ENCODE data around the gene ZCCHC24.

The ZCCHC24 gene

DNA sequence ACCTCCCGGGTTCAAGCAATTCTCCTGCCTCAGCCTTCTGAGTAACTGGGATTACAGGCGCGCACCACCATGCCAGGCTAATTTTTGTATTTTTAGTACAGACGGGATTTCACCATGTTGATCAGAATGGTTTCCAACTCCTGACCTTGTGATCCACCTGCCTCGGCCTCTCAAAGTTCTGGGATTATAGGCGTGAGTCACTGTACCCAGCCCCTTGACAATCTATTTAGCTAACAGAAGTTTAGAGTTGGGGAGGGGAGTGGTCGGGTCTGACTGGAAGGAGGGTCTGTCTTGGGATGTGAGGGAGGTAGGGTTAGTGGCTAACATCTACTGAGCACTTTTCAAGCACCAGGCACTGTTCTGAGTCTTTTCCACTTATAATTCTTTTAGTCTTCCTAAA is 27.0 kb upstream of the ZCCHC24 start:
- no peak overlapping the region for H3K27ac ChIP-seq
- no peaks in the 10 kb centered on the region for H3K9me3 ChIP-seq
- H3K4me3 ChIP-seq: no peak overlapping the region
- no peaks in the 10 kb centered on the region for H3K36me3 ChIP-seq
- peaks cover 0 to 4% (median 1%) of the 10 kb centered on the region in 4 donors for H3K4me1 ChIP-seq
- TF ChIP-seq, protein P1, sequence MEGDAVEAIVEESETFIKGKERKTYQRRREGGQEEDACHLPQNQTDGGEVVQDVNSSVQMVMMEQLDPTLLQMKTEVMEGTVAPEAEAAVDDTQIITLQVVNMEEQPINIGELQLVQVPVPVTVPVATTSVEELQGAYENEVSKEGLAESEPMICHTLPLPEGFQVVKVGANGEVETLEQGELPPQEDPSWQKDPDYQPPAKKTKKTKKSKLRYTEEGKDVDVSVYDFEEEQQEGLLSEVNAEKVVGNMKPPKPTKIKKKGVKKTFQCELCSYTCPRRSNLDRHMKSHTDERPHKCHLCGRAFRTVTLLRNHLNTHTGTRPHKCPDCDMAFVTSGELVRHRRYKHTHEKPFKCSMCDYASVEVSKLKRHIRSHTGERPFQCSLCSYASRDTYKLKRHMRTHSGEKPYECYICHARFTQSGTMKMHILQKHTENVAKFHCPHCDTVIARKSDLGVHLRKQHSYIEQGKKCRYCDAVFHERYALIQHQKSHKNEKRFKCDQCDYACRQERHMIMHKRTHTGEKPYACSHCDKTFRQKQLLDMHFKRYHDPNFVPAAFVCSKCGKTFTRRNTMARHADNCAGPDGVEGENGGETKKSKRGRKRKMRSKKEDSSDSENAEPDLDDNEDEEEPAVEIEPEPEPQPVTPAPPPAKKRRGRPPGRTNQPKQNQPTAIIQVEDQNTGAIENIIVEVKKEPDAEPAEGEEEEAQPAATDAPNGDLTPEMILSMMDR (IDR thresholded peaks at IDR 0.05): no peak
- intact Hi-C loops (cut with DNase I; ENCODE audit: low total_unique reads): no loop called here
- H3K27me3 ChIP-seq: no peaks in the 10 kb centered on the region
- DNase-seq: peak in 1 of 2 donors; percentile 11

GRCh38 chr10:79471776-79472175 is 26.4 kb upstream of the ZCCHC24 start:
- TF ChIP-seq, protein P1 (IDR thresholded peaks at IDR 0.05): no peak
- peak in 1 of 2 donors; percentile 34 for DNase-seq
- H3K4me3 ChIP-seq: no peak overlapping the region
- no peak overlapping the region for H3K27ac ChIP-seq
- H3K36me3 ChIP-seq: no peaks in the 10 kb centered on the region
- H3K27me3 ChIP-seq: no peaks in the 10 kb centered on the region
- no peaks in the 10 kb centered on the region for H3K9me3 ChIP-seq
- H3K4me1 ChIP-seq: peaks cover 0 to 7% (median 2%) of the 10 kb centered on the region in 4 donors
- intact Hi-C loops (cut with DNase I; ENCODE audit: low total_unique reads): no loop called here

GRCh38 chr10:79470096-79470495 is 24.7 kb upstream of the ZCCHC24 start:
- no peak overlapping the region for H3K4me3 ChIP-seq
- peak in 1 of 2 donors; percentile 48 for DNase-seq
- no peaks in the 10 kb centered on the region for H3K9me3 ChIP-seq
- TF ChIP-seq, protein P1 (IDR thresholded peaks at IDR 0.05): no peak
- peaks cover 0 to 7% (median 2%) of the 10 kb centered on the region in 4 donors for H3K4me1 ChIP-seq
- H3K36me3 ChIP-seq: no peaks in the 10 kb centered on the region
- H3K27me3 ChIP-seq: no peaks in the 10 kb centered on the region
- intact Hi-C loops (cut with DNase I; ENCODE audit: low total_unique reads): no loop called here
- no peak overlapping the region for H3K27ac ChIP-seq

DNA sequence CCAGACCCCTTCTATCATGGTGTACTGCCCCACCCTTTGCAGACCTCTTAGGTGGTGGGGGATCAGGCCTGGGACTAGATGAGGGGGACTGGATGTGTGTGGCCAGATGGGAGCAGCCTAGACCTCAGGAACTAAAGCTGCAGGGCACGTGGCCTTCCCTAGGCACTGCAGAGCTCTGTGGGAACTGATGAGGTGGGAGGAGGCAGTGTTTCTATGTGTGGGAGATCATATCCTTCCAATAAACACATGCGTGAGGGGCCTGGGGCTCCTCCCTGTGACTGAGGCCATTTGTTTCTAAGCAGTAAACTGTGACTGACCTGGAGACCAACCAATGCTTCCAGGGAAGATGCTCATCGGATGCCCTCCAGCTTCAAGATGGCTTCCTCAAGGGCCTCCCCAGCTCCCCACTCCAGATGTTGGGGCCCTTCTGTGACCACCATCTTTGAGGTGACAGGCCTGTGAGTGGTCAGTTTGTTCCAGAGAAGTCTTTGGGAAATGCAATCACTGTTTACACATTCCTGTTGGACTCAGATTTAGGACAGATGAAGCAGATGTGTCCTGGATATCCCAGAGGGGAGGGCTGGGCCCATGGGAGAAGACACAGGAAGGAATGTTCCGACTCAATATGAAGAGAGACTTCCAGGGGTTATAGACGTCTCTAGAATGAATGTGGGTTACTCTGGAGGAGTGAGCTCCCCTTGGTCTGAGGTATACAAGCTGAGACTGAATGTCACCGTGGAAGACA is 23.6 kb upstream of the ZCCHC24 start:
- intact Hi-C loops (cut with DNase I; ENCODE audit: low total_unique reads): loop anchor here (2.0 kb wide), 1 partner anchor 94 kb away; no protein-coding TSS in a partner anchor
- H3K27ac ChIP-seq: no peak overlapping the region

DNA sequence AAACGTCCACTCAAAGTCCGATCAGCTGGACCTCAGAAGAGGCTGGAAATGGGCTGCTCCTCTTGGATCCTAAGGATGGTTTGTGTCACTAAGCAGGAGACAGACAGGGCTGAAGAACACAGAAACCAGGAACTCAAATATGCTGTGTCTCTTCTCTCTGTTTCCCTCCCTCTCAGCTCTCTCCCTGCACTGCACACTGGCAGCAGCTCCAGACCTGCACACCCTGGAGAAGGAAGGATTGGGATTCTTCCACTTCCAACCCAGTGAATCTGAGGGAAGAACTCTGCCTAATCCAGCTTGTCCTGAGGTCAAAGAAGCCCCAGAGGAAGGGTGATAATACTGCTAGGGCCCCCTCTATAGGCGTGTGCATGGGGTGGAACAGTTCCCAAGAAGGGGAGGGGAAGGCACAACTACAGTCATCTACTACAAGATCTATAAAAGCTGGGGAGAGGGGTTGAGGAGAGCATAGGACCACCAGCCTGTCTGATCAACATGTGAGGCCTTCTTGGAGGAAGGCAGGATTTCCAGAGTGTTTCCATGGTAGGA is 22.7 kb upstream of the ZCCHC24 start:
- Histone ChIP-seq H3K9me3 (no peaks in the 10 kb centered on the region), H3K4me3 (no peak overlapping the region), H3K27ac (peak overlapping the region; percentile 36 to 50), H3K36me3 (no peaks in the 10 kb centered on the region), H3K27me3 (no peaks in the 10 kb centered on the region), H3K4me1 (peaks cover 0 to 20% (median 10%) of the 10 kb centered on the region in 4 donors)
- TF ChIP-seq, protein P1 (IDR thresholded peaks at IDR 0.05): no peak
- DNase-seq: no peak
- intact Hi-C loops (cut with DNase I; ENCODE audit: low total_unique reads): loop anchor here (2.0 kb wide), 1 partner anchor 93 kb away; no protein-coding TSS in a partner anchor

More for the DNA sequence above, 23.6 kb upstream of the ZCCHC24 start:
- no peak overlapping the region for H3K4me3 ChIP-seq
- no peaks in the 10 kb centered on the region for H3K36me3 ChIP-seq
- TF ChIP-seq, protein P1 (IDR thresholded peaks at IDR 0.05): no peak
- DNase-seq: peak in 1 of 2 donors; percentile 50
- H3K4me1 ChIP-seq: peaks cover 0 to 15% (median 8%) of the 10 kb centered on the region in 4 donors
- H3K9me3 ChIP-seq: no peaks in the 10 kb centered on the region
- no peaks in the 10 kb centered on the region for H3K27me3 ChIP-seq
